ENCODE results near the gene EVX2.

GRCh38 chr2:176089843-176090395 lies 6.2 kb upstream of the EVX2 start:
- no peak for TF ChIP-seq CTCF (IDR thresholded peaks at IDR 0.05)
- TF ChIP-seq POLR2A (IDR thresholded peaks at IDR 0.05), result no peak
- TF ChIP-seq POLR2AphosphoS5 (IDR thresholded peaks at IDR 0.05), result no peak

All from upper lobe of left lung (tissue), 4 donors.